Adrenal gland (tissue), 5 donors: Measurements from ENCODE around the gene SLIT3.

Experiments
- POLR2A ChIP-seq, 2 donors: fragments of 450-650 bp; IDR thresholded peaks; one replicate each; pipeline ENCODE4 v1.6.1; 2017; ENCODE audit warnings: antibody characterized with exemption in 2 of 2, mild to moderate bottlenecking in 2 of 2, moderate library complexity in 1 of 2
- TF ChIP-seq, protein P1 (sequence below), 6 experiments: fragments of 450-650 bp in 4 of 6; fragments of 200-600 bp in 2 of 6; sonication (generic) in 1 of 6; IDR thresholded peaks; 1 replicate in 5 of 6; 2 replicates in 1 of 6; pipeline versions ENCODE4 v1.5.1 to v1.8.0; 2016 to 2021; ENCODE audit warnings: antibody characterized with exemption in 6 of 6, mild to moderate bottlenecking in 2 of 6, moderate library complexity in 1 of 6
- donor health status: DM: no; HTN: no; CAD: no.

- no peak for TF ChIP-seq POLR2A (IDR thresholded peaks at IDR 0.05)
- TF ChIP-seq, protein P1, sequence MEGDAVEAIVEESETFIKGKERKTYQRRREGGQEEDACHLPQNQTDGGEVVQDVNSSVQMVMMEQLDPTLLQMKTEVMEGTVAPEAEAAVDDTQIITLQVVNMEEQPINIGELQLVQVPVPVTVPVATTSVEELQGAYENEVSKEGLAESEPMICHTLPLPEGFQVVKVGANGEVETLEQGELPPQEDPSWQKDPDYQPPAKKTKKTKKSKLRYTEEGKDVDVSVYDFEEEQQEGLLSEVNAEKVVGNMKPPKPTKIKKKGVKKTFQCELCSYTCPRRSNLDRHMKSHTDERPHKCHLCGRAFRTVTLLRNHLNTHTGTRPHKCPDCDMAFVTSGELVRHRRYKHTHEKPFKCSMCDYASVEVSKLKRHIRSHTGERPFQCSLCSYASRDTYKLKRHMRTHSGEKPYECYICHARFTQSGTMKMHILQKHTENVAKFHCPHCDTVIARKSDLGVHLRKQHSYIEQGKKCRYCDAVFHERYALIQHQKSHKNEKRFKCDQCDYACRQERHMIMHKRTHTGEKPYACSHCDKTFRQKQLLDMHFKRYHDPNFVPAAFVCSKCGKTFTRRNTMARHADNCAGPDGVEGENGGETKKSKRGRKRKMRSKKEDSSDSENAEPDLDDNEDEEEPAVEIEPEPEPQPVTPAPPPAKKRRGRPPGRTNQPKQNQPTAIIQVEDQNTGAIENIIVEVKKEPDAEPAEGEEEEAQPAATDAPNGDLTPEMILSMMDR (IDR thresholded peaks at IDR 0.05) = no peak
Measured at GRCh38 chr5:168685566-168685965, 615.4 kb downstream of the SLIT3 start.
